HG02973 (cell line): ENCODE results near the gene VPS16.
"Not testable (repeated sequence)": the region's sequence is repeated elsewhere in the genome, so short reads cannot be mapped to it uniquely, and the experiment has no call there.

Experiments
- ATAC-seq: cut with Tn5 transposase; IDR thresholded peaks from one replicate; pipeline ENCODE4 v1.9.1; 2021; ENCODE audit warnings: moderate library complexity; ENCODE audit not compliant: unreplicated experiment

VPS16 gene

DNA sequence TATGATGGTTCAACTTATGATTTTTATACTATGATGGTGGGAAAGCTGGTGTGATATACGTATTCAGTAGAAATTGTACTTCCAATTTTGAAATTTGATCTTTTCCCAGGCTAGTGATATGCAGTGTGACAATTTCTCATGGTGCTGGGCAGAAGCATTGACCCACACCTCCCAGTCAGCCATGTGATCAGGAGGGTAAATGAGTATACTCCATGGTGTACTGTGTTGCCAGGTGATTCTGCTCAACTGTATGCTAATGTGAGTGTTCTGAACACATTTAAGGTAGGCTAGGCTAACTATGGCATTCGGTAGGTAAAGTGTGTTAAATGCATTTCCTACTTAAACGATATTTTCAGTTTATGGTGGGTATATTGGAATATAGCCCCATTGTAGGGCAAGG is 51.8 kb downstream of the VPS16 start:
- no peak for ATAC-seq

DNA sequence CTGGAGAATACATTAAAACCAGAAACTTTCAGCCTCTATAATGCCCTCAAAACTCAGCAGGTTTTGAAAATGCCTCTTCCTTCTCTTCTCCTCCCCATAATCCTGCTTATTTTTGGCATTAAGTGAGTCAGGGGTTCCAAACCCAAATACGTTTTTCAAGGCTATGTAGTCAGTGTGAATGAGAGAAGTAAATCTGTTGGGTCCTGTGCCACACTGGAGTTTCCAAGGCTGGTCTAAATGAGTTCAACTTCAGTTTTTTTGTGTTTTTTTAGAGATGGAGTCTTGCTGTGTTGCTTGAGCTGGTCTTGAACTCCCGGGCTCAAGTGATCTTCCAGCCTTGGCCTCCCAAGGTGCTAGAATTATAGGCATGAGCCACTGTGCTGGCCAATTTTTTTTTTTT is 53.7 kb downstream of the VPS16 start:
- ATAC-seq: no peak

DNA sequence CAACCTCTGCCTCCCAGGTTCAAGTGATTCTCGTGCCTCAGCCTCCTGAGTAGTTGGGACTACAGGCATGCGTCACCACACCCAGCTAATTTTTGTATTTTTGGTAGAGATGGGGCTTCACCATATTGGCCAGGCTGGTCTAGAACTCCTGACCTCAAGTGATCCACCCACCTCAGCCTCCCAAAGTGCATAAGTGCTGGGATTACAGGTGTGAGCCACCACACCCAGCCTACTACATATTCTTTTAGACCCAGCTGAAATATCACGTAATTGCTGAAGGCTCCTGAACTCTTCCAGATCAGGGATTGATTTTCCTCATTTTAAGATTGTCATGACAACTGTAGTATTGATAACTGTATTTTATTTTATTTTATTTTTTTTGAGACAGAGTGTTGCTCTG is 54.6 kb downstream of the VPS16 start:
- ATAC-seq: not testable (repeated sequence)

DNA sequence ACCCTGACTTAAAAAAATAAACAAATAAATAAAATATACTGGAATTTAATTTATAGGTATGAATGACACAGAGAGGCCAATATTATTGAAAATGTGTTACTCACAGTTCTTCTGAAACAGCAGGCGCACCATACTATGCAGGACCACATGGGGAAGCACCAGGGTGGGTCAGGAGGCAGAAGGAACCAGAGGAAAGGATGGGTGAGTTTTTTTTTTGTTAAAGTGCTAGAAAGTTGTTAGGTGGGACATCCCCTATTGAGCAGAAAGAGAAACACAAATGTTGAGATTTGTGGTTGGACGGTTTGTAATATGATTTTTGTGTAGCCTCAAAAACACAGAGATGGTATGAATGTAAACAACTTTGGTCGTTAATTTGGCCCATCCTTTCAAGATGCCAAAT is 58.7 kb downstream of the VPS16 start:
- no peak for ATAC-seq

DNA sequence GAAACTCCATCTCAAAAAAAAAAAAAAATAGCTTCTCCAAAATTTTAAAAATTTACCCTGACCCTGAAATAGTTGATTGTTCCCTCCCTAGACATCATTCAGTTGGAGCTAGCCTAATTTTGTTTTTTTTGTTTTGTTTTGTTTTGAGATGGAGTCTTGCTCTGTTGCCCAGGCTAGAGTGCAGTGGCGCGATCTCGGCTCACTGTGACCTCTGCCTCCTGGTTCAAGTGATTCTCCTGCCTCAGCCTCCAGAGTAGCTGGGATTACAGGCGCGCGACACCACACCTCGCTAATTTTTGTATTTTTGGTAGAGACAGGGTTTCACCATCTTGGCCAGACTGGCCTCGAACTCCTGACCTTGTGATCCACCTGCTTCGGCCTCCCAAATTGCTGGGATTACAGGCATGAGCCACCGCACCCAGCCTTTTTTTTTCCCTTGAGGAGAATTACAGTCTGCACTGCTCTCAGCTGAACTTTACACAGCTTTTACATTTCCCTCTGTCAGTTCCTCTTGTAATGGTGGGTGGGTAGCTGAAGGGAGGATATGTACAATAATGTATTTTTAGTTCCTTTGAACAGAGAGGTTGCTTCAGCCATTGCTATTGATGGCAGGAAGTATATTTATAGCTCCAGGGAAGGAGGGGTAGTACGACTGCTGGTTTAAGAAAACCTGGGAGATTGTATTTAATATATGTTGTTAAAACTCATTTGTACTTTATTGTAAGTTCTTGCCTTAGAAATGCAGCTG is 60.5 kb downstream of the VPS16 start:
- ATAC-seq: no peak

DNA sequence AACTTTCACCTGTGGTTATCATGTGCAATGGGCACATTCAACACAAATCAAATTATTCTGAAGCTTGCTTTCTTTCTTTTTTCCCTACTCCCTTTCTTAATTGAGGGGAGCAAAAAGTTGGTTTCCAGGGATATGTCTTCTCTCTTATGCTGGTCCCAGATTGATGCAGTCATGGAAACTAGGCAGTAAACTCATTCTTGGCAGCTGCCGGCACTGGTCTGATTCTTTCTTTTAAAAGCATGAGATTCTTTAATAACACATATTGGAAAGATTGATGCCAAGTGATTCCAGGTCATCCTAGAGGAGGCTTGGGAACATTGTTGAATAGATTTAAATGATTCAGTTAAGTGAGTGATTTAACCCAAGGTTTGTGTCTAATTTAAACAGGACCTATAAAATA is 61.7 kb downstream of the VPS16 start:
- ATAC-seq: no peak

DNA sequence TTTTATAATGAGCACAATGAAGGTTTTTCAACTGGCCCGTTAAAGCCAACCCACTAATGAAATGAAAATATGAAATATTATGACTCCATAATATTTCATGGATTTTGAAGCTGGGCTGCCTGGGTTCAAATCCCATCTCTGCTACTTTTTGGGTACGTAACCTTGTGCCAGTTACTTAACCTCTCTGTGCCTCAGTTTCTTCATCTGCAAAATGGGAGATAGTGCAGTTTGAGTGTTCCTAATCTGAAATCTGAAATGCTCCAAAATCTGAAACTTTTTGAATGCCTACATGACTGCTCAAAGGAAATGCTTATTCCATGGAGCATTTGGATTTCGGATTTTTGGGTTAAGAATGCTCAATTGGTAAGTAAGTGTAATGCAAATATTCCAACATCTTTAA is 62.3 kb downstream of the VPS16 start:
- ATAC-seq: no peak

DNA sequence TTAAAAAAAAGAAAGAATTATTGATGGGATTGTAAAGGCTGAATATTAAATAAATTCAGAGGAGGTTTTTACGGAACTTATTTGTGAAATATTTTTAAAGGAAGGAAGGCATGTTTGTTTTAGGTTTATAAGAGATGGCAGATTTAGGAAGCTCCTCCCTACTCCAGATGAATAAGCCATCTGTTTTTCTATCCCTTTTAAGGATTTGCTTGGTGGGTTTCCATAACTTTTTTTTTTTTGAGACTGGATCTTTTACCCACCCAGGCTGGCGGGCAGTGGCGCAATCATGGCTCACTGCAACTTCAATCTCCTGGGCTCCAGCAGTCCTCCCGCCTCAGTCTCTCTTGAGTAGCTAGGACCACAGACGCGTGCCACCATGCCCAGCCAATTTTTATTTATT is 63.1 kb downstream of the VPS16 start:
- ATAC-seq: no peak

DNA sequence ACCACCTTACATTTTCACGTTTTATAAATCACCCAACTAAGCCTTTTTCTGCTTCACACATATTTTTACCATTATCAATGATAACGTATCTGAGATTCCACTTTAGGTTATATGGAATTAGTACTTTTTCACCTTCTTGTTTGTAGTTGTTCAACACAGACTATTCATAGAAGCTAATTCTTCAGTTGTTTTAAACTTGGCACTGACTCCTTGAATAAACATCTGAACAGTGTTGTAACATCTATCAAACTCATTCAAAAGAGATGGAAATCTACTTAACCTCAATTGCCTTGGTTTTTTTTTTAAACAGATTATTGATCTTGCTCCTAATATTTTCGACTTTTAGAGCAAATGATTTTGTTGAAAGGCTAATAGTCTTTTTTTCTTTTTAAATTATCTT is 67.0 kb downstream of the VPS16 start:
- ATAC-seq: no peak

DNA sequence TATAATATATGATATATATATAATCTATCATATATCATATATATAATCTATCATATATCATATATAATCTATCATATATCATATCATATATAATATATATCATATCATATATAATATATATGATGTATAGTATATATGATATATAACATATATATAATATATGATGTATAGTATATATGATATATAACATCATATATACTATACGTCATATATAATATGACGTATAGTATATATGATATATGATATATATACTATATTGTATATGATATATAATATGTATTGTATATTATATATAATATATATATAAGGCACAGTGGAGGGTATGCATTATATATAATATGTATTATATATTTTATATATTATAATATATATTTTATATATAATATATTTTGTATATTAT is 69.4 kb downstream of the VPS16 start:
- no peak for ATAC-seq

DNA sequence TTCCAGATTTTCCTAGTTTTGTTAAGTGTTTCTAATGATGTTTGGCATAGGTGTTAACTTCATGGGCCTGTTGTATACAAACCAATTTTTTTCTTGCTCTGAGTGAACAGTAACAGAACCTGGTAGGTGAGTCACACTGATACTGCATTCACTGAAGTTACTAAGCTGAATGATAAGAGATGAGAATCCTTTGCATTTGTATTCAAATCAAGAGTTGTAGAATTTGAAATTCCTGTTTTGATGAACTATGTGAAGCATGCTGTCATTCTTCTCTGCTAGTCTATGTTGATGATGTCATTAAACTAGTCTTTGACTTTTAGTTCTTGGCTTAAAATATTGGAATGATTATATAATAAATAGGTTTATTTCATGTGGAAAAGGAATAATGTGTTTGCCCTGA is 70.7 kb downstream of the VPS16 start:
- no peak for ATAC-seq

DNA sequence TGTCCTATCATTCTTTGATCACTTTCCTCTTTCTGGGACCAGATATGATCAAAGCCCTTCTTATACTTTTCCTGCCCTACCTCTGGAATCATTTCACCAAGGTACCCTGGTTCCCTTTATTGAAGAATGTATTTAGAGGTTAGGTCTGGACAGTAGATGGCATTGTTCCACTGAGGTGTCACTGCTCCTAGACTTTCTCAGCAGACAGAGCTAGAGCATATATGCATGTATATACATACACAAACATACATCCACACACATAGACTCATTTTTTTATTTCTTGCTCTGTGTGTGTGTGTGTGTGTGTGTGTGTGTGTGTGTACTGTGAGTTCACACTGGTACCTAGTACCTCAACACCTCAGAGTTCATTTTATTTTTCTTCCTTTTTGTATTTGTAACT is 73.6 kb downstream of the VPS16 start:
- ATAC-seq: no peak
